Thyroid gland (tissue), 4 donors: Measurements from ENCODE around the gene UBE2QL1. TPM values are rescaled to one million over a fixed set of nuclear protein-coding genes. Genes with fewer than 3 reads are reported as not detected.
A peak's percentile ranks its signal among the peaks of the same experiment; 100 is the strongest.

Experiments
- DNase-seq, 2 donors: peaks; one replicate each; pipeline ENCODE4 v3.0.0-alpha.2; 2019
- H3K27ac ChIP-seq, 3 donors: fragments of 200-600 bp; sonication (generic); 1 replicate in 2 of 3; 2 replicates in 1 of 3; pipeline ENCODE4 v1.5.1; 2016 to 2019; ENCODE audit warnings: mild to moderate bottlenecking in 1 of 3, moderate library complexity in 1 of 3
- H3K27me3 ChIP-seq: fragments of 200-600 bp; sonication (generic); one replicate; pipeline ENCODE4 v1.5.1; 2019
- H3K36me3 ChIP-seq, 2 donors: fragments of 200-600 bp; sonication (generic); one replicate each; pipeline ENCODE4 v1.5.1; 2016 to 2019
- H3K4me1 ChIP-seq, 2 donors: fragments of 200-600 bp; sonication (generic); one replicate each; pipeline ENCODE4 v1.5.1; 2017 to 2019
- H3K4me3 ChIP-seq, 3 donors: fragments of 200-600 bp; sonication (generic); replicated peaks in 1 of 3; 1 replicate in 2 of 3; 2 replicates in 1 of 3; pipeline ENCODE4 v1.5.1; 2016; ENCODE audit warnings: mild to moderate bottlenecking in 1 of 3
- H3K9me3 ChIP-seq: fragments of 200-600 bp; sonication (generic); one replicate; pipeline ENCODE4 v1.5.1; 2017
- CTCF ChIP-seq, 6 experiments: fragments of 200-600 bp in 3 of 6; fragments of 450-650 bp in 3 of 6; sonication (generic) in 3 of 6; IDR thresholded peaks; one replicate each; pipeline ENCODE4 v1.5.1; 2016 to 2019; ENCODE audit warnings: antibody characterized with exemption in 6 of 6, mild to moderate bottlenecking in 2 of 6, inconsistent platforms in 1 of 6, moderate library complexity in 1 of 6
- POLR2A ChIP-seq, 2 donors: fragments of 450-650 bp; IDR thresholded peaks; one replicate each; pipeline ENCODE4 v1.6.1; 2017; ENCODE audit warnings: antibody characterized with exemption in 2 of 2, mild to moderate bottlenecking in 2 of 2, moderate library complexity in 1 of 2
- WGBS, 2 donors: methylation state at CpG; one replicate each; pipeline ENCODE4 v1.1.5; 2017; 5-methylcytosine and 5-hydroxymethylcytosine counted together
- intact Hi-C: fragments of 100-400 bp; cut with DNase I; formaldehyde crosslinking; loops from one replicate; pipeline ENCODE4 v1.15.1; 2023
- total RNA-seq, 4 donors: library from RNA; depleted of rRNA; stranded (reverse); fragments of >200 nt; gene quantifications; one replicate each; pipeline ENCODE4 v1.2.3, GENCODE V29; 2016

Gene UBE2QL1
- total RNA-seq, 4 donors from 2014 or later, result 2.0 to 4.0 (median 2.6) TPM

- no peaks in the 10 kb centered on the region for H3K9me3 ChIP-seq
- intact Hi-C loops, result no loop called here
- no peak for DNase-seq
Measured at GRCh38 chr5:6522923-6523322, 74.3 kb downstream of the UBE2QL1 start.

GRCh38 chr5:6525422-6525821, 76.8 kb downstream of the UBE2QL1 start:
- Histone ChIP-seq H3K4me3 (no peak overlapping the region), H3K9me3 (no peaks in the 10 kb centered on the region), H3K36me3 (no peaks in the 10 kb centered on the region), H3K27me3 (no peaks in the 10 kb centered on the region), H3K4me1 (no peaks in the 10 kb centered on the region), H3K27ac (no peak overlapping the region)
- intact Hi-C loops, result no loop called here
- 80 to 81% methylated on average over 4 of the region's 4 CpGs for WGBS, 2 donors
- no peak for DNase-seq
- TF ChIP-seq POLR2A (IDR thresholded peaks at IDR 0.05) (no peak), CTCF (IDR thresholded peaks at IDR 0.05) (no peak)

More at GRCh38 chr5:6522923-6523322, 74.3 kb downstream of the UBE2QL1 start:
- Histone ChIP-seq H3K4me1 (no peaks in the 10 kb centered on the region), H3K36me3 (no peaks in the 10 kb centered on the region), H3K4me3 (no peak overlapping the region), H3K27ac (no peak overlapping the region), H3K27me3 (no peaks in the 10 kb centered on the region)
- TF ChIP-seq CTCF (IDR thresholded peaks at IDR 0.05) (no peak), POLR2A (IDR thresholded peaks at IDR 0.05) (no peak)
- WGBS, 2 donors, result 67 to 74% methylated on average over 9 of the region's 9 CpGs

- TF ChIP-seq CTCF (IDR thresholded peaks at IDR 0.05) (peak in 4 of 6 experiments; percentile 43 to 59 (median 50)), POLR2A (IDR thresholded peaks at IDR 0.05) (no peak)
- no peak overlapping the region for H3K4me3 ChIP-seq
- no peaks in the 10 kb centered on the region for H3K36me3 ChIP-seq
- H3K27ac ChIP-seq, result no peak overlapping the region
- WGBS, 2 donors, result 61 to 67% methylated on average over 9 of the region's 9 CpGs
- DNase-seq, result peak; percentile 52 to 60
- no peaks in the 10 kb centered on the region for H3K9me3 ChIP-seq
- H3K4me1 ChIP-seq, result no peaks in the 10 kb centered on the region
- no peaks in the 10 kb centered on the region for H3K27me3 ChIP-seq
- intact Hi-C loops, result no loop called here
Measured at GRCh38 chr5:6525910-6526309, 77.3 kb downstream of the UBE2QL1 start.

GRCh38 chr5:6527749-6528455, 79.2 kb downstream of the UBE2QL1 start:
- H3K27ac ChIP-seq, result no peak overlapping the region
- TF ChIP-seq POLR2A (IDR thresholded peaks at IDR 0.05) (no peak), CTCF (IDR thresholded peaks at IDR 0.05) (no peak)
- intact Hi-C loops, result no loop called here
- no peaks in the 10 kb centered on the region for H3K36me3 ChIP-seq
- 82 to 87% methylated on average over 12 of the region's 12 CpGs for WGBS, 2 donors
- H3K4me3 ChIP-seq, result no peak overlapping the region
- no peaks in the 10 kb centered on the region for H3K4me1 ChIP-seq
- no peaks in the 10 kb centered on the region for H3K9me3 ChIP-seq
- no peak for DNase-seq
- H3K27me3 ChIP-seq, result no peaks in the 10 kb centered on the region

GRCh38 chr5:6535594-6535993, 86.9 kb downstream of the UBE2QL1 start:
- Histone ChIP-seq H3K4me3 (no peak overlapping the region), H3K4me1 (no peaks in the 10 kb centered on the region), H3K36me3 (no peaks in the 10 kb centered on the region), H3K27me3 (no peaks in the 10 kb centered on the region), H3K9me3 (no peaks in the 10 kb centered on the region), H3K27ac (no peak overlapping the region)
- WGBS, 2 donors, result 75 to 91% methylated on average over 2 of the region's 2 CpGs
- TF ChIP-seq POLR2A (IDR thresholded peaks at IDR 0.05) (no peak), CTCF (IDR thresholded peaks at IDR 0.05) (no peak)
- intact Hi-C loops, result no loop called here
- no peak for DNase-seq
